Thyroid gland (tissue), 4 donors: ENCODE results near the gene KAZN. TPM values are rescaled to one million over a fixed set of nuclear protein-coding genes. Genes with fewer than 3 reads are reported as not detected.
A peak's percentile ranks its signal among the peaks of the same experiment; 100 is the strongest.

Source experiments
- DNase-seq, 2 donors: peaks; one replicate each; pipeline ENCODE4 v3.0.0-alpha.2; 2019
- H3K27ac ChIP-seq, 3 donors: fragments of 200-600 bp; sonication (generic); 1 replicate in 2 of 3; 2 replicates in 1 of 3; pipeline ENCODE4 v1.5.1; 2016 to 2019; ENCODE audit warnings: mild to moderate bottlenecking in 1 of 3, moderate library complexity in 1 of 3
- H3K27me3 ChIP-seq: fragments of 200-600 bp; sonication (generic); one replicate; pipeline ENCODE4 v1.5.1; 2019
- H3K36me3 ChIP-seq, 2 donors: fragments of 200-600 bp; sonication (generic); one replicate each; pipeline ENCODE4 v1.5.1; 2016 to 2019
- H3K4me1 ChIP-seq, 2 donors: fragments of 200-600 bp; sonication (generic); one replicate each; pipeline ENCODE4 v1.5.1; 2017 to 2019
- H3K4me3 ChIP-seq, 3 donors: fragments of 200-600 bp; sonication (generic); replicated peaks in 1 of 3; 1 replicate in 2 of 3; 2 replicates in 1 of 3; pipeline ENCODE4 v1.5.1; 2016; ENCODE audit warnings: mild to moderate bottlenecking in 1 of 3
- H3K9me3 ChIP-seq: fragments of 200-600 bp; sonication (generic); one replicate; pipeline ENCODE4 v1.5.1; 2017
- CTCF ChIP-seq, 6 experiments: fragments of 200-600 bp in 3 of 6; fragments of 450-650 bp in 3 of 6; sonication (generic) in 3 of 6; IDR thresholded peaks; one replicate each; pipeline ENCODE4 v1.5.1; 2016 to 2019; ENCODE audit warnings: antibody characterized with exemption in 6 of 6, mild to moderate bottlenecking in 2 of 6, inconsistent platforms in 1 of 6, moderate library complexity in 1 of 6
- POLR2A ChIP-seq, 2 donors: fragments of 450-650 bp; IDR thresholded peaks; one replicate each; pipeline ENCODE4 v1.6.1; 2017; ENCODE audit warnings: antibody characterized with exemption in 2 of 2, mild to moderate bottlenecking in 2 of 2, moderate library complexity in 1 of 2
- WGBS, 2 donors: methylation state at CpG; one replicate each; pipeline ENCODE4 v1.1.5; 2017; 5-methylcytosine and 5-hydroxymethylcytosine counted together
- intact Hi-C: fragments of 100-400 bp; cut with DNase I; formaldehyde crosslinking; loops from one replicate; pipeline ENCODE4 v1.15.1; 2023
- total RNA-seq, 4 donors: library from RNA; depleted of rRNA; stranded (reverse); fragments of >200 nt; gene quantifications; one replicate each; pipeline ENCODE4 v1.2.3, GENCODE V29; 2016

Gene KAZN
- total RNA-seq, 4 donors from 2014 or later = 14.8 to 28.6 (median 18.2) TPM

DNA sequence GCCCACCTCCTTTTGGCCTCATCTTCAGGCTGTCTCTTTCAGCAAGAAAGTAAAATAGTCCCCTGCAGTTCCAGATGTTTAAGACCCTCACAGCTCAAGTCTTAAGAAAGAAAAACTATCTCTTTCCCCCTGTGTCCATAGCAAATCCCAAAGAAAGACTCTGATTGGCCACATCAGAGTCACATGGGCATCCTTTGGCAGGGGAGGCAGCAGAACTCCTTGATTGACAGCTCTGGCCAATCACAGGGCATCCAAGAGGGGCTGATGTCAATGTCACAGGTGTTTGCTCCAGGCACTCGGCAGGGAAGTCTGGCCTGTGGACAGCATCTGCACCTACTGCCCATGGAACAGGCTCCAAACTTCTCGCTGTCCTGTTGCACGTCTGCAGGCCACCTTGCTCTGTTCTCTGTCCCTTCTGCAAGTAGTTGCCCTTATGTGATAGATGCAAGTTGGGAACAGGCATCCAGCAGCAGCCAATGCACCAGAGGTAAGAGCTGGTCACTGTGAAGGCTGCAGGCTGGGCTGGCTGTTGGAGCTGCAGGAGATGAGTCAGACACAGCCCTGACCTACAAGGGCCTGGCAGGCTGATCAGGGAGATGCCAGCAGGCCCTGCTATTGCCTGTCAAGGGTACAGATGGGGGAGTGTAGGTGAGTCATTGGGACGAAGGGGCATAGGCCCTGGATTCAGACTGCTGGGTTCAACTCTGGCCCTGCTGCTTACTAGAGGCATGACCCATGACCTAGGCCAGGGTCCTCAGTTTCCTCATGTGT lies 458.2 kb downstream of the KAZN start:
- Histone ChIP-seq H3K27ac (no peak overlapping the region), H3K4me1 (no peaks in the 10 kb centered on the region), H3K4me3 (no peak overlapping the region), H3K36me3 (peaks cover 6 to 11% of the 10 kb centered on the region in 2 donors), H3K9me3 (no peaks in the 10 kb centered on the region), H3K27me3 (no peaks in the 10 kb centered on the region)
- no peak for TF ChIP-seq CTCF (IDR thresholded peaks at IDR 0.05)
- TF ChIP-seq POLR2A (IDR thresholded peaks at IDR 0.05) = no peak
- intact Hi-C loops = no loop called here
- no peak for DNase-seq
- 95 to 100% methylated on average over 2 to 3 of the region's 4 CpGs for WGBS, 2 donors

GRCh38 chr1:15057834-15058233 lies 459.3 kb downstream of the KAZN start:
- TF ChIP-seq CTCF (IDR thresholded peaks at IDR 0.05) = no peak
- TF ChIP-seq POLR2A (IDR thresholded peaks at IDR 0.05) = no peak
- Histone ChIP-seq H3K4me1 (no peaks in the 10 kb centered on the region), H3K9me3 (no peaks in the 10 kb centered on the region), H3K4me3 (no peak overlapping the region), H3K36me3 (peaks cover 6 to 11% of the 10 kb centered on the region in 2 donors), H3K27me3 (no peaks in the 10 kb centered on the region), H3K27ac (no peak overlapping the region)
- DNase-seq = no peak
- intact Hi-C loops = no loop called here
- 89 to 90% methylated on average over 3 to 5 of the region's 5 CpGs for WGBS, 2 donors

DNA sequence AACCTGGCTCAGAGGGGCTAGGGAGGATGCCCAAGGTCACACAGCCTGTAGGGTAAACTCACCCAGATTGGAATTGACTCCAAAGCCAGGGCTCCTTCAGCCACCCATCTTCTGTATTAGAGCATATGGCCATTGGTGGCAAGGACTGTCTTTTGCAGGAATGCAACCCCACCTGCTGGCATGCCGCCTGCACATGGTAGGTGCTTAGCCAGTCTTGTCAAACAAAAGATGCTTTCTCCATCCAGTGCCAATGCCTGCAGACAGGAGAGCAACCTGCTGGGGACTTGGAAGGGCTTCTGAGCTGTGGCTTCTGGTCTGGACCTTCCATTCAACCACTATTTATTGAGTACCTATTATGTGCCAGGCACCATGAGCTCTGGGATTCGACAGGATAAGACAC lies 459.8 kb downstream of the KAZN start:
- H3K4me1 ChIP-seq = no peaks in the 10 kb centered on the region
- H3K27me3 ChIP-seq = no peaks in the 10 kb centered on the region
- no peaks in the 10 kb centered on the region for H3K9me3 ChIP-seq
- intact Hi-C loops = no loop called here
- TF ChIP-seq CTCF (IDR thresholded peaks at IDR 0.05) (no peak), POLR2A (IDR thresholded peaks at IDR 0.05) (no peak)
- no peak overlapping the region for H3K4me3 ChIP-seq
- peaks cover 6 to 11% of the 10 kb centered on the region in 2 donors for H3K36me3 ChIP-seq
- DNase-seq = no peak
- WGBS, 2 donors = 84 to 100% methylated on average over 2 of the region's 2 CpGs
- H3K27ac ChIP-seq = no peak overlapping the region

DNA sequence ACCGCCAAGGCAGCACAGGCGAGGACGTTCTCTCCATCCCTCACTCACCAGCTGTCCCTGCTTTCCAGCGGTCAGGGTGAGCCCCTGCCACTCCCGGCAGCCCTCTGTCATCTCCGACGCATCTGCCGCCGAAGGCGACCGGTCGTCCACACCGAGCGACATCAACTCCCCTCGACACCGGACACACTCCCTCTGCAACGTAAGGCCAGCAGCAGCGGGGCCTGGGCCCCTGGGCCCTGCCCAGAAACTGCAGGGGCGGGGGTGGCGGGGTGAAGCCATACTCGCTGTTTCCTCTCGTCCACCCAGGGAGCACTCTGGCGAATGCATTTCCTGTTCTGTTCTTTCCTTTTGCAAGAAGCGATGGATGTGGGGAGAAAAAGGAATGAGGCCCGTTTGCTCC lies 461.6 kb downstream of the KAZN start:
- H3K4me3 ChIP-seq = no peak overlapping the region
- no peaks in the 10 kb centered on the region for H3K9me3 ChIP-seq
- TF ChIP-seq CTCF (IDR thresholded peaks at IDR 0.05) = no peak
- no peak for TF ChIP-seq POLR2A (IDR thresholded peaks at IDR 0.05)
- intact Hi-C loops = no loop called here
- WGBS, 2 donors = 92 to 96% methylated on average over 25 of the region's 25 CpGs
- H3K4me1 ChIP-seq = no peaks in the 10 kb centered on the region
- H3K27ac ChIP-seq = no peak overlapping the region
- H3K27me3 ChIP-seq = no peaks in the 10 kb centered on the region
- no peak for DNase-seq
- peaks cover 6 to 18% of the 10 kb centered on the region in 2 donors for H3K36me3 ChIP-seq

- no peak for DNase-seq
- WGBS, 2 donors = 91 to 97% methylated on average over 5 to 6 of the region's 6 CpGs
- intact Hi-C loops = no loop called here
- Histone ChIP-seq H3K4me3 (no peak overlapping the region), H3K27ac (no peak overlapping the region), H3K27me3 (no peaks in the 10 kb centered on the region), H3K4me1 (no peaks in the 10 kb centered on the region), H3K36me3 (peaks cover 3 to 18% of the 10 kb centered on the region in 2 donors), H3K9me3 (no peaks in the 10 kb centered on the region)
- peak in 3 of 6 experiments; percentile 21 to 31 (median 28) for TF ChIP-seq CTCF (IDR thresholded peaks at IDR 0.05)
- no peak for TF ChIP-seq POLR2A (IDR thresholded peaks at IDR 0.05)
Observed at GRCh38 chr1:15062479-15063099, 464.1 kb downstream of the KAZN start.
